HL-60 (cell line): Measurements from ENCODE around the gene SF3B2.

Source experiments
- GABPA ChIP-seq: IDR thresholded peaks from 2 replicates; pipeline ENCODE4 v1.6.1; 2012; ENCODE audit warnings: low read depth
- POLR2AphosphoS5 ChIP-seq: IDR thresholded peaks from 2 replicates; pipeline ENCODE4 v1.6.1; 2012; ENCODE audit warnings: low read depth
- TF ChIP-seq, protein P1 (sequence below): IDR thresholded peaks from 2 replicates; pipeline ENCODE4 v1.6.1; 2012; ENCODE audit warnings: low read depth; ENCODE audit not compliant: insufficient replicate concordance
- TF ChIP-seq, protein P2 (sequence below): IDR thresholded peaks from one replicate; pipeline ENCODE4 v1.5.1; 2011; ENCODE audit warnings: low read length, control low read depth, inconsistent platforms; ENCODE audit not compliant: insufficient read depth

DNA sequence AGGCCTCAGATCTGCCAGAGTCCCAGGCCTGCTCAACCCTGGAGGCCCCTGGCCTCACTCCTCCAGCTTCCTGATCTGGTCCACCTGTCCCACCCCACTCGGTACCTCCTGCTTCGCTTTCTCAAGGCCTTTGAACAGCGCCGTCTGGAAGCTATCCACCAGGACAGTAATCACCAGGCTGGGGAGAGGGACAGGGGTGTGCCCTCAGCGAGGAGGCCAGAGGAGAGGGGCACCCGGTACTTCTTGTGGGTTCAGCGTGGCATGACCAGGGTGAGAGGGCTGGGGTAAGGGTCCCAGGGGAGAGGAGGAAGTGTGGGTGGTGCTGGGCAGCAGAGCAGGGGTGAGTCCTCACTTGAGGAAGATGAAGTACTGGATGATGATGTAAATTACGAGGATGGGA lies 32.0 kb upstream of the SF3B2 start:
- TF ChIP-seq, protein P1, sequence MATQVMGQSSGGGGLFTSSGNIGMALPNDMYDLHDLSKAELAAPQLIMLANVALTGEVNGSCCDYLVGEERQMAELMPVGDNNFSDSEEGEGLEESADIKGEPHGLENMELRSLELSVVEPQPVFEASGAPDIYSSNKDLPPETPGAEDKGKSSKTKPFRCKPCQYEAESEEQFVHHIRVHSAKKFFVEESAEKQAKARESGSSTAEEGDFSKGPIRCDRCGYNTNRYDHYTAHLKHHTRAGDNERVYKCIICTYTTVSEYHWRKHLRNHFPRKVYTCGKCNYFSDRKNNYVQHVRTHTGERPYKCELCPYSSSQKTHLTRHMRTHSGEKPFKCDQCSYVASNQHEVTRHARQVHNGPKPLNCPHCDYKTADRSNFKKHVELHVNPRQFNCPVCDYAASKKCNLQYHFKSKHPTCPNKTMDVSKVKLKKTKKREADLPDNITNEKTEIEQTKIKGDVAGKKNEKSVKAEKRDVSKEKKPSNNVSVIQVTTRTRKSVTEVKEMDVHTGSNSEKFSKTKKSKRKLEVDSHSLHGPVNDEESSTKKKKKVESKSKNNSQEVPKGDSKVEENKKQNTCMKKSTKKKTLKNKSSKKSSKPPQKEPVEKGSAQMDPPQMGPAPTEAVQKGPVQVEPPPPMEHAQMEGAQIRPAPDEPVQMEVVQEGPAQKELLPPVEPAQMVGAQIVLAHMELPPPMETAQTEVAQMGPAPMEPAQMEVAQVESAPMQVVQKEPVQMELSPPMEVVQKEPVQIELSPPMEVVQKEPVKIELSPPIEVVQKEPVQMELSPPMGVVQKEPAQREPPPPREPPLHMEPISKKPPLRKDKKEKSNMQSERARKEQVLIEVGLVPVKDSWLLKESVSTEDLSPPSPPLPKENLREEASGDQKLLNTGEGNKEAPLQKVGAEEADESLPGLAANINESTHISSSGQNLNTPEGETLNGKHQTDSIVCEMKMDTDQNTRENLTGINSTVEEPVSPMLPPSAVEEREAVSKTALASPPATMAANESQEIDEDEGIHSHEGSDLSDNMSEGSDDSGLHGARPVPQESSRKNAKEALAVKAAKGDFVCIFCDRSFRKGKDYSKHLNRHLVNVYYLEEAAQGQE, result no peak
- TF ChIP-seq, protein P2, sequence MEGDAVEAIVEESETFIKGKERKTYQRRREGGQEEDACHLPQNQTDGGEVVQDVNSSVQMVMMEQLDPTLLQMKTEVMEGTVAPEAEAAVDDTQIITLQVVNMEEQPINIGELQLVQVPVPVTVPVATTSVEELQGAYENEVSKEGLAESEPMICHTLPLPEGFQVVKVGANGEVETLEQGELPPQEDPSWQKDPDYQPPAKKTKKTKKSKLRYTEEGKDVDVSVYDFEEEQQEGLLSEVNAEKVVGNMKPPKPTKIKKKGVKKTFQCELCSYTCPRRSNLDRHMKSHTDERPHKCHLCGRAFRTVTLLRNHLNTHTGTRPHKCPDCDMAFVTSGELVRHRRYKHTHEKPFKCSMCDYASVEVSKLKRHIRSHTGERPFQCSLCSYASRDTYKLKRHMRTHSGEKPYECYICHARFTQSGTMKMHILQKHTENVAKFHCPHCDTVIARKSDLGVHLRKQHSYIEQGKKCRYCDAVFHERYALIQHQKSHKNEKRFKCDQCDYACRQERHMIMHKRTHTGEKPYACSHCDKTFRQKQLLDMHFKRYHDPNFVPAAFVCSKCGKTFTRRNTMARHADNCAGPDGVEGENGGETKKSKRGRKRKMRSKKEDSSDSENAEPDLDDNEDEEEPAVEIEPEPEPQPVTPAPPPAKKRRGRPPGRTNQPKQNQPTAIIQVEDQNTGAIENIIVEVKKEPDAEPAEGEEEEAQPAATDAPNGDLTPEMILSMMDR, result no peak
- TF ChIP-seq POLR2AphosphoS5 (no peak), GABPA (no peak)
